GM12891 (cell line): ENCODE measurements around the gene PINLYP.
"Not testable (repeated sequence)": the region's sequence is repeated elsewhere in the genome, so short reads cannot be mapped to it uniquely, and the experiment has no call there.

ENCODE experiments used
- DNase-seq: peaks from one replicate; pipeline ENCODE4 v3.0.0; 2011; ENCODE audit warnings: low spot score; ENCODE audit not compliant: insufficient read length
- FAIRE-seq: peaks from 2 replicates; lab custom pipeline; 2011; peaks lifted over from hg19 to GRCh38; lab: Jason Lieb, UNC
- PAX5 ChIP-seq: IDR thresholded peaks from 2 replicates; pipeline ENCODE4 v1.6.1; 2011; ENCODE audit warnings: low read length, moderate library complexity, mild to moderate bottlenecking; ENCODE audit not compliant: insufficient read depth, severe bottlenecking
- POLR2A ChIP-seq: IDR thresholded peaks from 2 replicates; pipeline ENCODE4 v1.6.1; 2011; ENCODE audit warnings: low read depth, low read length, control low read depth
- POLR2AphosphoS5 ChIP-seq: IDR thresholded peaks from 2 replicates; pipeline ENCODE4 v1.6.1; 2011; ENCODE audit warnings: low read depth, low read length, control low read depth
- POU2F2 ChIP-seq: IDR thresholded peaks from 2 replicates; pipeline ENCODE4 v1.6.1; 2011; ENCODE audit warnings: low read depth, mild to moderate bottlenecking, control low read depth, low read length, moderate library complexity
- SPI1 ChIP-seq: IDR thresholded peaks from 2 replicates; pipeline ENCODE4 v1.6.1; 2011; ENCODE audit warnings: low read depth, low read length, control low read depth
- TAF1 ChIP-seq: IDR thresholded peaks from 2 replicates; pipeline ENCODE4 v1.6.1; 2011; ENCODE audit warnings: low read depth, low read length, control low read depth

Gene PINLYP

DNA sequence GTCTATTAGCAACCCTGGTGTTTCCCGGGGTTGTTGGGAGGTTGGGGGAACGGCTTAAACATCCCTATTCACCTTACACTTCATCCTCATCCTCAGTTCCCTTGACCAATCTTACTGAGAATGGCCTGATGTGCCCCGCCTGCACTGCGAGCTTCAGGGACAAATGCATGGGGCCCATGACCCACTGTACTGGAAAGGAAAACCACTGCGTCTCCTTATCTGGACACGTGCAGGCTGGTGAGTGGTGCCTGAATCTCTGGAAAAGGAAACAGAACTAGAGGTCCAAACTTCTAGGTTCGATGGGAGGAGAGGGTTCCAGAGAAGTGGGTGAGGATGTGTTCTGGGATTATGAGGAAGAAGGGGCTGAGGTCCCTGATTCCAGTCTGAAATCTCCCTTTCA is 5.9 kb downstream of the PINLYP start:
- DNase-seq (no peak), FAIRE-seq (no peak)
- TF ChIP-seq SPI1, result no peak
- TF ChIP-seq POLR2AphosphoS5, result no peak
- no peak for TF ChIP-seq TAF1
- no peak for TF ChIP-seq PAX5
- no peak for TF ChIP-seq POLR2A

DNA sequence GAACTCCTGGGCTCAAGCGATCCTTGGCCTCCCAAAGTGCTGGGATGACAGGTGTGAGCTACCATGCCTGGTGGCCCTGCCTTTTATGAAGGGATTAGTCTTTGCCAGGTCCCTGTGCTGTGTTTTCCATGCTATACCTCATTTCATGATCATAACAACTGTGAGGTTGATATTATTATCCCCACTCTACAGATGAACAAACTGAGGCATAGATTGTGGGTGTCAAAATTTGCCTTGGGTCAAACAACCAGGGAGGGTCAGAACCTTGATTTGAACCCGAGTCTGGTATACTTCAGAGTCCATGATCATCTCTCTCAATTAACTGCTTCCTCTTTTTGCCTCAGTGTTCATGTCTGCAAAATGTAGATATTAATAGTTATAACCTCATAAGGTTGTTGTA is 6.9 kb downstream of the PINLYP start:
- no peak for TF ChIP-seq POLR2A
- DNase-seq (no peak), FAIRE-seq (no peak)

DNA sequence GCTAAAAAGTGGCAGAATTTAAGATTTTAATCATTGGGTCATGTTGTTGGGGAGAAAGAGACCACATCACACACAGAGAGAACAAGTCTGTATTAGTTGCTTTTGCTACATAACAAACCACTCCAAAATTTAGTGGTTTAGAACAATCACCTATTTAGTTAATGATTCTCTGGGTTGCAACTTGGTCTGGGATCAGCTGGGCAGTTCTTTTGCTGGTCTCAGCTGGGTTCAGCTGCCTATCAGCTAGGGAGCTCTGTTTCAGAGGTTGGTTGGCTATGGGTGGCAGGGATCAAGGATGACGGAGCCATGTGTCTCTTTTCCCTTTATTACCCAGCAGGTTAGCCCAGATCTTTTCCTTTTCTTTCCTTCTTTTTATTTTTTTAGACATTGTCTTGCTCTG is 8.9 kb downstream of the PINLYP start:
- FAIRE-seq (no peak), DNase-seq (no peak)
- TF ChIP-seq TAF1, result no peak
- no peak for TF ChIP-seq POLR2AphosphoS5
- no peak for TF ChIP-seq POLR2A
- no peak for TF ChIP-seq SPI1
- no peak for TF ChIP-seq POU2F2
- TF ChIP-seq PAX5, result no peak

GRCh38 chr19:43586346-43586745 is 10.7 kb downstream of the PINLYP start:
- TF ChIP-seq POU2F2, result no peak
- no peak for TF ChIP-seq PAX5
- no peak for TF ChIP-seq SPI1
- no peak for TF ChIP-seq POLR2AphosphoS5
- no peak for TF ChIP-seq POLR2A
- TF ChIP-seq TAF1, result no peak
- FAIRE-seq (no peak), DNase-seq (no peak)

GRCh38 chr19:43587029-43587428 is 11.4 kb downstream of the PINLYP start:
- not testable (repeated sequence) for FAIRE-seq, DNase-seq

DNA sequence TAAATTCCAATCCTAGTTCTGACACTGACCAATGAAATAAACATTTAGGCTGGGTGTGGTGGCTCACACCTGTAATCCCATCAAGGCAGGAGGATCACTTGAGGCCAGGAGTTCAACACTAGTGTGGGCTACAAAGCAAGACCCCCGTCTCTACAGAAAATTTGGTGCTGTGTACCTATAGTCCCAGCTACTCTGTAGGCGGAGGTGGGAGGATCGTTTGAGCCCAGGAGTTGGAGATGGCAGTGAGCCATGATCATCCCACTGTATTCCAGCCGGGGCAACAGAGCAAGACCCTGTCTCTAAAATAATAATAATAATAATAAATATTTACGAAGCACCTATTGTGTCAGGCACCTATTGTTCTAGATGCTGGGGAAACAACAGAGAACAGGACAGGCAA is 13.7 kb downstream of the PINLYP start:
- DNase-seq (no peak), FAIRE-seq (peak; percentile 9)
- TF ChIP-seq POLR2AphosphoS5 (no peak), POU2F2 (no peak), TAF1 (no peak)

DNA sequence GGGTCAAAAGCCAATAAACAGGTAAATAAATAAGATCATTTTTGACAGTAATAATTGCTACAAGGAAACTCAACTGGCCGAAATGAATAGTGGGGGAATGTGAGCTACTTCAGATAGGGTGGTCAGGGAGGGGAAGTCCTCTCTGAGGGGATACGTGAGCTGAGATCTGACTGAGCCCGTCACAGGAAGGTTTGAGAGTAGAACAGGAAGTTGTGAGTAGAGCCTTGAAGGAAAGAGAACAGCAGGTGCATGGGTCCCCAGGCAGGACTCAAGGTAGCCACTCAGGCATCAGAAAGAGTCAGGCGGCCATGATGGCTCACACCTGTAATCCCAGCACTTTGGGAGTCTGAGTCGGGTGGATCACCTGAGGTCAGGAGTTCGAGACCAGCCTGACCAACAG is 14.1 kb downstream of the PINLYP start:
- DNase-seq (no peak), FAIRE-seq (peak; percentile 26)
- TF ChIP-seq POU2F2 (no peak), POLR2A (no peak), TAF1 (no peak), PAX5 (no peak)

GRCh38 chr19:43591904-43592772 is 16.5 kb downstream of the PINLYP start:
- no peak for DNase-seq
- no peak for TF ChIP-seq POU2F2
- TF ChIP-seq SPI1, result no peak
- no peak for TF ChIP-seq PAX5
- TF ChIP-seq TAF1, result no peak
- no peak for TF ChIP-seq POLR2AphosphoS5
- TF ChIP-seq POLR2A, result no peak
- FAIRE-seq, result no peak

- DNase-seq (no peak), FAIRE-seq (no peak)
- TF ChIP-seq POU2F2, result no peak
- TF ChIP-seq PAX5, result no peak
- TF ChIP-seq TAF1, result no peak
- no peak for TF ChIP-seq POLR2A
- TF ChIP-seq SPI1, result no peak
- no peak for TF ChIP-seq POLR2AphosphoS5
Measured at GRCh38 chr19:43592800-43593350, 17.3 kb downstream of the PINLYP start.

- no peak for FAIRE-seq
- TF ChIP-seq PAX5 (no peak), SPI1 (no peak), POLR2A (no peak), TAF1 (no peak), POLR2AphosphoS5 (no peak), POU2F2 (no peak)
- no peak for DNase-seq
Measured at GRCh38 chr19:43594081-43594697, 18.6 kb downstream of the PINLYP start.
